GM18511 (cell line): ENCODE measurements around the gene SLFN14.
"Not testable (repeated sequence)": the region's sequence is repeated elsewhere in the genome, so short reads cannot be mapped to it uniquely, and the experiment has no call there.

ENCODE experiments used
- ATAC-seq: cut with Tn5 transposase; IDR thresholded peaks from one replicate; pipeline ENCODE4 v1.9.1; 2021; ENCODE audit warnings: mild to moderate bottlenecking, moderate library complexity; ENCODE audit not compliant: unreplicated experiment

SLFN14 gene

GRCh38 chr17:35523296-35523695 lies 37.3 kb downstream of the SLFN14 start:
- ATAC-seq: no peak

DNA sequence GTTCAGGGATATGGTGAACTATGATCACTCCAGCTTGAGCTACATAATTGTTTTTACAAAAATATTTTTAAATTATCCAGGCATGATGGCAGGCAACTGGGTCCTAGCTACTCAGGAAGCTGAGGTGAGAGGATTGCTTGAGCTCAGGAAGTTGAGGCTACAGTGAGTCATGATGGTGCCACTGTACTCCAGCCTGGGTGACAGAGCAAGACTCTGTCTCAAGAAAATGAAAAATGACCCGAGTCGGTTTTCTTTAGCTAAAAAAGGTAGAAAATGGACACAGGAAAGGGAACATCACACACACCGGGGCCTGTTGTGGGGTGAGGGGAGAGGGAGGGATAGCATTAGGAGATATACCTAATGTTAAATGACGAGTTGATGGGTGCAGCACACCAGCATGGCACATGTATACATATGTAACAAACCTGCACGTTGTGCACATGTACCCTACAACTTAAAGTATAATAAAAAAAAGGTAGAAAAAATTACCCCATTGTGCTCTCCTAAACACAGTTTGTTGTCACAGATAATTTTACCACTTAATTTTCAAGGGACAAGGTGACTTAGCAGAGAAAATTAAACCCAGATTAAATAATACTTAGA lies 38.9 kb downstream of the SLFN14 start:
- not testable (repeated sequence) for ATAC-seq

- ATAC-seq: no peak
These were observed 39.5 kb downstream of the SLFN14 start for GRCh38 chr17:35521150-35521549.

- ATAC-seq: no peak
These were observed 40.6 kb downstream of the SLFN14 start for GRCh38 chr17:35519906-35520442.

DNA sequence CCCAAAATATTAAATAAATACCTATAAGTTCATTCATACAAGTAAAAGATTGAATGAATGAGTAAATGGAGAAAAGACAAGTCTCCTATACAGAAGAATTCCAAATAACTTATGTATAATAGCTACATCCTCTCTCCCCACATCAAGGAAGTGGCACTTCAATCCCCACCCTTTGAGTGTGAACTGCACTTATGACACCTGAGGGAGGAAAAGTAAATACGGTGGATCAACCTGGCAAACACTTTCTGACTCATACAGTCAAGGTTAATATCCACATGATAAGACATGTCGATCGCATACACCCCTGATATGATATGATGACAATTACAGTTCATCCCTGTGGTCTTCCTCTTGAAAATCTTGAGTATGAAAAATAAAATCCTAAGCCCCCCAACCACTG lies 41.2 kb downstream of the SLFN14 start:
- ATAC-seq: no peak

GRCh38 chr17:35518431-35518830 lies 42.2 kb downstream of the SLFN14 start:
- ATAC-seq: not testable (repeated sequence)

- ATAC-seq: no peak
These were observed 45.6 kb downstream of the SLFN14 start for GRCh38 chr17:35515027-35515426.

- ATAC-seq: no peak
These were observed 46.1 kb downstream of the SLFN14 start for GRCh38 chr17:35514564-35514963.
